ENCODE results near the gene IFT20. TPM values are rescaled to one million over a fixed set of nuclear protein-coding genes. Genes with fewer than 3 reads are reported as not detected.

IFT20 gene
- polyA plus RNA-seq, 2 of the 4 experiments (the other 2 are of a cell fraction), result 56.8 to 72.1 TPM

DNA sequence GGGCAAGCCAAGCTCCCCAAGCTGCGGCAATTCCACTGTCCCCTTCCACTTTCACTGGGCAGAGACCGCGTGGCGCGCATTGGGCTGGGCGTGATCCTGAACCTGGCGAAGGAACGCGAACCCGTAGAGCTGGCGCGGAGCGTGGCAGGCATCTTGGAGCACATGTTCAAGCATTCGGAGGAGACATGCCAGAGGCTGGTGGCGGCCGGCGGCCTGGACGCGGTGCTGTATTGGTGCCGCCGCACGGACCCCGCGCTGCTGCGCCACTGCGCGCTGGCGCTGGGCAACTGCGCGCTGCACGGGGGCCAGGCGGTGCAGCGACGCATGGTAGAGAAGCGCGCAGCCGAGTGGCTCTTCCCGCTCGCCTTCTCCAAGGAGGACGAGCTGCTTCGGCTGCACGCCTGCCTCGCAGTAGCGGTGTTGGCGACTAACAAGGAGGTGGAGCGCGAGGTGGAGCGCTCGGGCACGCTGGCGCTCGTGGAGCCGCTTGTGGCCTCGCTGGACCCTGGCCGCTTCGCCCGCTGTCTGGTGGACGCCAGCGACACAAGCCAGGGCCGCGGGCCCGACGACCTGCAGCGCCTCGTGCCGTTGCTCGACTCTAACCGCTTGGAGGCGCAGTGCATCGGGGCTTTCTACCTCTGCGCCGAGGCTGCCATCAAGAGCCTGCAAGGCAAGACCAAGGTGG is 46.0 kb upstream of the IFT20 start:
- ATAC-seq (no peak), FAIRE-seq (no peak)
- TF ChIP-seq RARB (CRISPR knock-in tag; IDR thresholded peaks at IDR 0.05) (no peak), HDAC2 (IDR thresholded peaks at IDR 0.05) (no peak), BHLHE40 (IDR thresholded peaks at IDR 0.05; ENCODE audit: low read depth, low read length) (no peak), CBX8 (IDR thresholded peaks at IDR 0.05) (no peak)

GRCh38 chr17:28379814-28380801 is 44.8 kb upstream of the IFT20 start:
- 51% methylated on average over 10 of the region's 10 CpGs for WGBS (ENCODE audit: missing lambda C conversion rate)
- Histone ChIP-seq H3K4me2 (peak overlapping the region; percentile 59), H3K27ac (peak overlapping the region; percentile 76 to 79), H3K4me1 (peaks cover 20% of the 10 kb centered on the region), H3K4me3 (no peak overlapping the region), H3K9me3 (no peaks in the 10 kb centered on the region)
- ChIA-PET POLR2A (interaction anchor here (1.0 to 1.5 kb wide), 5 partner anchors 9 to 44 kb away, joined by 3 to 9 read pairs (median 5); partner anchors contain the start of genes POLDIP2, SARM1 and VTN), CTCF (interaction anchor here (1.0 to 2.0 kb wide), 3 partner anchors 9 to 37 kb away, joined by 3 to 6 read pairs (median 3); partner anchors contain the start of gene SARM1)
- ATAC-seq, result peak; percentile 70 to 89
- FAIRE-seq, result no peak
- TF ChIP-seq RAD21 (conservative IDR thresholded peaks at IDR 0.05 in 1 of 2, IDR thresholded peaks at IDR 0.05 in 1 of 2) (0 out of 5 replicates have a peak, but pooled peaks of 1 of the 2 experiments have one; percentile 25), GATA3 (IDR thresholded peaks at IDR 0.05; ENCODE audit: borderline replicate concordance) (peak; percentile 17; the same call in 1 of the 2 replicates), SMC3 (IDR thresholded peaks at IDR 0.05) (0 out of 3 replicates have a peak, but pooled peaks have one; percentile 12), MYC (IDR thresholded peaks at IDR 0.05; ENCODE audit: borderline replicate concordance, low read length) (no peak), BCL3 (IDR thresholded peaks at IDR 0.05) (0 out of 3 replicates have a peak, but pooled peaks have one; percentile 18), EP300 (IDR thresholded peaks at IDR 0.05) (peak in 1 of 2 experiments; percentile 67; a peak in 2 of 5 replicates), JUN (IDR thresholded peaks at IDR 0.05) (peak in 1 of 2 experiments; percentile 66; a peak in 3 of 5 replicates), POLR2A (IDR thresholded peaks at IDR 0.05; ENCODE audit: low read length) (no peak), ESRRA (IDR thresholded peaks at IDR 0.05; ENCODE audit: borderline replicate concordance, low read length) (no peak), PHF8 (IDR thresholded peaks at IDR 0.05; ENCODE audit: borderline replicate concordance, low read depth) (no peak), FOSB (CRISPR knock-in tag; IDR thresholded peaks at IDR 0.05) (no peak), JUNB (IDR thresholded peaks at IDR 0.05) (0 out of 2 replicates have a peak, but pooled peaks have one; percentile 27), KDM5A (IDR thresholded peaks at IDR 0.05) (no peak), HES2 (IDR thresholded peaks at IDR 0.05) (0 out of 2 replicates have a peak, but pooled peaks have one; percentile 37), CTCF (IDR thresholded peaks at IDR 0.05) (no peak), CEBPB (IDR thresholded peaks at IDR 0.05) (peak; percentile 72 to 85), CBX8 (IDR thresholded peaks at IDR 0.05) (no peak)
- peak in 1 of 2 experiments; percentile 80 for DNase-seq (ENCODE audit: low read depth in 1 of 2, low spot score in 1 of 2)

More for the DNA sequence above, 46.0 kb upstream of the IFT20 start:
- ChIA-PET POLR2A (interaction anchor here (1.5 kb wide), 1 partner anchor 11 kb away, joined by 9 read pairs; the partner anchor contains the start of gene VTN), CTCF (interaction anchor here (2.0 kb wide), 1 partner anchor 36 kb away, joined by 6 read pairs; no protein-coding TSS in a partner anchor)
- no peaks in the 10 kb centered on the region for H3K9me3 ChIP-seq
- WGBS (ENCODE audit: missing lambda C conversion rate), result 88% methylated on average over 66 of the region's 72 CpGs
- H3K4me3 ChIP-seq, result no peak overlapping the region
- H3K4me1 ChIP-seq, result peaks cover 20% of the 10 kb centered on the region
- H3K27ac ChIP-seq, result peak overlapping the region; percentile 76 to 79
- no peak for DNase-seq (ENCODE audit: low read depth in 1 of 2, low spot score in 1 of 2)
- no peak overlapping the region; the same call in 2 of the 3 replicates for H3K4me2 ChIP-seq
